Neural progenitor cell (in vitro differentiated cells): ENCODE measurements around the gene FSTL4. TPM values are rescaled to one million over a fixed set of nuclear protein-coding genes. Genes with fewer than 3 reads are reported as not detected.
A peak's percentile ranks its signal among the peaks of the same experiment; 100 is the strongest.

Experiments
- DNase-seq: peaks from one replicate; pipeline ENCODE4 v3.0.0-alpha.2; 2016; ENCODE audit warnings: low spot score
- H2AFZ ChIP-seq: fragments of 200-600 bp; sonication (generic); replicated peaks from 2 replicates; pipeline ENCODE4 v1.6.1; 2016; ENCODE audit warnings: antibody characterized with exemption
- H3F3A ChIP-seq: fragments of 200-600 bp; sonication (generic); 2 replicates; pipeline ENCODE4 v1.6.1; 2016; ENCODE audit warnings: antibody characterized with exemption, low read depth
- H3K27ac ChIP-seq: fragments of 200-600 bp; sonication (generic); 2 replicates; pipeline ENCODE4 v1.5.1; 2016; ENCODE audit warnings: mild to moderate bottlenecking
- H3K27me3 ChIP-seq: fragments of 200-600 bp; sonication (generic); 2 replicates; pipeline ENCODE4 v1.6.1; 2016; ENCODE audit warnings: mild to moderate bottlenecking, moderate library complexity
- H3K36me3 ChIP-seq: fragments of 200-600 bp; sonication (generic); 2 replicates; pipeline ENCODE4 v1.5.1; 2016
- H3K4me1 ChIP-seq: fragments of 200-600 bp; sonication (generic); 2 replicates; pipeline ENCODE4 v1.6.1; 2016; ENCODE audit warnings: mixed run types
- H3K4me2 ChIP-seq: fragments of 200-600 bp; sonication (generic); 2 replicates; pipeline ENCODE4 v1.6.1; 2016
- H3K4me3 ChIP-seq: fragments of 200-600 bp; sonication (generic); 2 replicates; pipeline ENCODE4 v1.5.1; 2016
- H3K79me2 ChIP-seq: fragments of 200-600 bp; sonication (generic); 2 replicates; pipeline ENCODE4 v1.6.1; 2016; ENCODE audit warnings: low read depth
- H3K9ac ChIP-seq: fragments of 200-600 bp; sonication (generic); 2 replicates; pipeline ENCODE4 v1.6.1; 2016
- H3K9me3 ChIP-seq: fragments of 200-600 bp; sonication (generic); 2 replicates; pipeline ENCODE4 v1.5.1; 2016; ENCODE audit warnings: low read depth
- H4K20me1 ChIP-seq: fragments of 200-600 bp; sonication (generic); 2 replicates; pipeline ENCODE4 v1.6.1; 2016; ENCODE audit warnings: low read depth
- H3K27ac Mint-ChIP-seq: 3 replicates; pipeline ENCODE4 v1.8.0; 2021; ENCODE audit warnings: mixed read lengths
- H3K27me3 Mint-ChIP-seq: 2 replicates; pipeline ENCODE4 v1.8.0; 2022; ENCODE audit warnings: low read depth, mild to moderate bottlenecking, inconsistent platforms, moderate library complexity, mixed read lengths; ENCODE audit not compliant: insufficient read depth
- H3K36me3 Mint-ChIP-seq: 3 replicates; pipeline ENCODE4 v1.8.0; 2021; ENCODE audit warnings: mixed read lengths
- H3K4me1 Mint-ChIP-seq: 3 replicates; pipeline ENCODE4 v1.8.0; 2021; ENCODE audit warnings: mixed read lengths
- H3K4me3 Mint-ChIP-seq: 3 replicates; pipeline ENCODE4 v1.8.0; 2021; ENCODE audit warnings: mild to moderate bottlenecking, moderate library complexity, mixed read lengths
- H3K9me3 Mint-ChIP-seq: 3 replicates; pipeline ENCODE4 v1.8.0; 2020; ENCODE audit warnings: mixed read lengths
- EZH2 ChIP-seq: fragments of 200-600 bp; sonication (generic); IDR thresholded peaks from 2 replicates; pipeline ENCODE4 v1.6.1; 2017; ENCODE audit warnings: antibody characterized with exemption, mild to moderate bottlenecking, moderate library complexity
- EZH2phosphoT487 ChIP-seq: fragments of 200-600 bp; sonication (generic); IDR thresholded peaks from 2 replicates; pipeline ENCODE4 v1.6.1; 2017; ENCODE audit warnings: antibody characterized with exemption
- total RNA-seq: library from RNA; depleted of rRNA; stranded (reverse); fragments of >200 nt; gene quantifications from 2 replicates; pipeline ENCODE4 v1.2.3, GENCODE V29; 2015; ENCODE audit warnings: low replicate concordance
- TF ChIP-seq, protein P1 (sequence below): fragments of 200-600 bp; sonication (generic); IDR thresholded peaks from 2 replicates; pipeline ENCODE4 v1.5.1; 2017; ENCODE audit warnings: antibody characterized with exemption, mild to moderate bottlenecking

FSTL4 gene
- total RNA-seq, 1 donor from 2014 or later: 0.95 TPM

- peaks cover 68% of the 10 kb centered on the region for H3K4me1 Mint-ChIP-seq
- H4K20me1 ChIP-seq: no peaks in the 10 kb centered on the region
- no peak for TF ChIP-seq EZH2phosphoT487
- TF ChIP-seq, protein P1, sequence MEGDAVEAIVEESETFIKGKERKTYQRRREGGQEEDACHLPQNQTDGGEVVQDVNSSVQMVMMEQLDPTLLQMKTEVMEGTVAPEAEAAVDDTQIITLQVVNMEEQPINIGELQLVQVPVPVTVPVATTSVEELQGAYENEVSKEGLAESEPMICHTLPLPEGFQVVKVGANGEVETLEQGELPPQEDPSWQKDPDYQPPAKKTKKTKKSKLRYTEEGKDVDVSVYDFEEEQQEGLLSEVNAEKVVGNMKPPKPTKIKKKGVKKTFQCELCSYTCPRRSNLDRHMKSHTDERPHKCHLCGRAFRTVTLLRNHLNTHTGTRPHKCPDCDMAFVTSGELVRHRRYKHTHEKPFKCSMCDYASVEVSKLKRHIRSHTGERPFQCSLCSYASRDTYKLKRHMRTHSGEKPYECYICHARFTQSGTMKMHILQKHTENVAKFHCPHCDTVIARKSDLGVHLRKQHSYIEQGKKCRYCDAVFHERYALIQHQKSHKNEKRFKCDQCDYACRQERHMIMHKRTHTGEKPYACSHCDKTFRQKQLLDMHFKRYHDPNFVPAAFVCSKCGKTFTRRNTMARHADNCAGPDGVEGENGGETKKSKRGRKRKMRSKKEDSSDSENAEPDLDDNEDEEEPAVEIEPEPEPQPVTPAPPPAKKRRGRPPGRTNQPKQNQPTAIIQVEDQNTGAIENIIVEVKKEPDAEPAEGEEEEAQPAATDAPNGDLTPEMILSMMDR: no peak
- no peak for TF ChIP-seq EZH2
- no peak overlapping the region for H3K27ac ChIP-seq
- H3K9me3 ChIP-seq: no peaks in the 10 kb centered on the region
- no peak overlapping the region for H3K27ac Mint-ChIP-seq
- no peaks in the 10 kb centered on the region for H3K36me3 Mint-ChIP-seq
- H3K9me3 Mint-ChIP-seq: no peaks in the 10 kb centered on the region
- no peaks in the 10 kb centered on the region for H3K79me2 ChIP-seq
- H3F3A ChIP-seq: peaks cover 32% of the 10 kb centered on the region
- peaks cover 8% of the 10 kb centered on the region for H3K27me3 Mint-ChIP-seq
- H3K4me3 ChIP-seq: no peak overlapping the region
- no peak overlapping the region for H2AFZ ChIP-seq
- H3K4me1 ChIP-seq: peaks cover 61% of the 10 kb centered on the region
- peak overlapping the region; percentile 31 for H3K4me2 ChIP-seq
- H3K36me3 ChIP-seq: no peaks in the 10 kb centered on the region
- DNase-seq: no peak
- H3K9ac ChIP-seq: no peak overlapping the region
- H3K4me3 Mint-ChIP-seq: peak overlapping the region; percentile 34
- no peaks in the 10 kb centered on the region for H3K27me3 ChIP-seq
Observed at GRCh38 chr5:133365738-133366137, 246.6 kb downstream of the FSTL4 start.

- Mint-ChIP-seq H3K36me3 (no peaks in the 10 kb centered on the region), H3K9me3 (no peaks in the 10 kb centered on the region), H3K27me3 (peaks cover 10% of the 10 kb centered on the region), H3K27ac (no peak overlapping the region), H3K4me1 (peaks cover 74% of the 10 kb centered on the region), H3K4me3 (no peak overlapping the region)
- no peaks in the 10 kb centered on the region for H4K20me1 ChIP-seq
- no peaks in the 10 kb centered on the region for H3K79me2 ChIP-seq
- no peaks in the 10 kb centered on the region for H3K27me3 ChIP-seq
- peak; percentile 81 for DNase-seq
- H2AFZ ChIP-seq: no peak overlapping the region
- no peak overlapping the region for H3K9ac ChIP-seq
- H3K27ac ChIP-seq: no peak overlapping the region
- H3K36me3 ChIP-seq: no peaks in the 10 kb centered on the region
- peak overlapping the region; percentile 31 for H3K4me2 ChIP-seq
- H3K9me3 ChIP-seq: no peaks in the 10 kb centered on the region
- peaks cover 67% of the 10 kb centered on the region for H3K4me1 ChIP-seq
- H3K4me3 ChIP-seq: no peak overlapping the region
- TF ChIP-seq, protein P1: peak; percentile 69
- TF ChIP-seq EZH2 (no peak), EZH2phosphoT487 (no peak)
- H3F3A ChIP-seq: peaks cover 36% of the 10 kb centered on the region
Observed at GRCh38 chr5:133364936-133365707, 247.2 kb downstream of the FSTL4 start.

- H3K4me3 Mint-ChIP-seq: peak overlapping the region; percentile 37
Observed at GRCh38 chr5:133363807-133364587, 248.3 kb downstream of the FSTL4 start.

More at GRCh38 chr5:133363807-133364587, 248.3 kb downstream of the FSTL4 start:
- Mint-ChIP-seq H3K27ac (no peak overlapping the region), H3K36me3 (no peaks in the 10 kb centered on the region), H3K4me1 (peaks cover 83% of the 10 kb centered on the region), H3K9me3 (no peaks in the 10 kb centered on the region), H3K27me3 (peaks cover 14% of the 10 kb centered on the region)
- Histone ChIP-seq H3K4me1 (peaks cover 73% of the 10 kb centered on the region), H3K79me2 (no peaks in the 10 kb centered on the region), H3K9ac (no peak overlapping the region), H4K20me1 (no peaks in the 10 kb centered on the region), H3F3A (peaks cover 46% of the 10 kb centered on the region), H2AFZ (no peak overlapping the region), H3K4me3 (no peak overlapping the region), H3K27ac (no peak overlapping the region), H3K9me3 (no peaks in the 10 kb centered on the region), H3K36me3 (no peaks in the 10 kb centered on the region), H3K4me2 (no peak overlapping the region), H3K27me3 (no peaks in the 10 kb centered on the region)
- TF ChIP-seq EZH2: no peak
- TF ChIP-seq, protein P1: no peak
- TF ChIP-seq EZH2phosphoT487: no peak
- DNase-seq: no peak
